ENCODE results near the gene ATP13A2.
A peak's percentile ranks its signal among the peaks of the same experiment; 100 is the strongest.
"Not testable (repeated sequence)": the region's sequence is repeated elsewhere in the genome, so short reads cannot be mapped to it uniquely, and the experiment has no call there.

ATP13A2 gene

GRCh38 chr1:16960560-16961296, 51.0 kb downstream of the ATP13A2 start:
- TF ChIP-seq CTCF (IDR thresholded peaks at IDR 0.05; ENCODE audit: control insufficient read depth, insufficient read depth, low read depth, low read length, missing control alignments), result peak; percentile 77
- H3K4me3 ChIP-seq (ENCODE audit: control insufficient read depth, low read depth, low read length), result peak overlapping the region; percentile 36
- DNase-seq (ENCODE audit: low read depth), result no peak

- H3K4me3 ChIP-seq (ENCODE audit: control insufficient read depth, low read depth, low read length), result no peak overlapping the region
- DNase-seq (ENCODE audit: low read depth), result no peak
- TF ChIP-seq CTCF (IDR thresholded peaks at IDR 0.05; ENCODE audit: control insufficient read depth, insufficient read depth, low read depth, low read length, missing control alignments), result no peak
Observed at GRCh38 chr1:16958475-16958874, 53.3 kb downstream of the ATP13A2 start.

GRCh38 chr1:16957731-16958130, 54.0 kb downstream of the ATP13A2 start:
- TF ChIP-seq CTCF (IDR thresholded peaks at IDR 0.05; ENCODE audit: control insufficient read depth, insufficient read depth, low read depth, low read length, missing control alignments), result no peak
- H3K4me3 ChIP-seq (ENCODE audit: control insufficient read depth, low read depth, low read length), result no peak overlapping the region
- DNase-seq (ENCODE audit: low read depth), result no peak

- no peak for DNase-seq (ENCODE audit: low read depth)
Observed at GRCh38 chr1:16956775-16957174, 55.0 kb downstream of the ATP13A2 start.

GRCh38 chr1:16955186-16955585, 56.5 kb downstream of the ATP13A2 start:
- H3K4me3 ChIP-seq (ENCODE audit: control insufficient read depth, low read depth, low read length), result no peak overlapping the region
- no peak for TF ChIP-seq CTCF (IDR thresholded peaks at IDR 0.05; ENCODE audit: control insufficient read depth, insufficient read depth, low read depth, low read length, missing control alignments)
- no peak for DNase-seq (ENCODE audit: low read depth)

More at GRCh38 chr1:16956775-16957174, 55.0 kb downstream of the ATP13A2 start:
- H3K4me3 ChIP-seq (ENCODE audit: control insufficient read depth, low read depth, low read length), result no peak overlapping the region
- no peak for TF ChIP-seq CTCF (IDR thresholded peaks at IDR 0.05; ENCODE audit: control insufficient read depth, insufficient read depth, low read depth, low read length, missing control alignments)

GRCh38 chr1:16954579-16954978, 57.1 kb downstream of the ATP13A2 start:
- no peak for TF ChIP-seq CTCF (IDR thresholded peaks at IDR 0.05; ENCODE audit: control insufficient read depth, insufficient read depth, low read depth, low read length, missing control alignments)
- H3K4me3 ChIP-seq (ENCODE audit: control insufficient read depth, low read depth, low read length), result no peak overlapping the region
- DNase-seq (ENCODE audit: low read depth), result no peak

- DNase-seq (ENCODE audit: low read depth); H3K4me3 ChIP-seq (ENCODE audit: control insufficient read depth, low read depth, low read length): not testable (repeated sequence)
Observed at GRCh38 chr1:16952376-16952775, 59.4 kb downstream of the ATP13A2 start.

GRCh38 chr1:16949026-16949425, 62.7 kb downstream of the ATP13A2 start:
- DNase-seq (ENCODE audit: low read depth); H3K4me3 ChIP-seq (ENCODE audit: control insufficient read depth, low read depth, low read length): not testable (repeated sequence)

- H3K4me3 ChIP-seq (ENCODE audit: control insufficient read depth, low read depth, low read length); DNase-seq (ENCODE audit: low read depth): not testable (repeated sequence)
Observed at GRCh38 chr1:16948282-16948891, 63.3 kb downstream of the ATP13A2 start.
